SHP77 (cell line): ENCODE measurements around the gene GTF3C1.
A peak's percentile ranks its signal among the peaks of the same experiment; 100 is the strongest.

Source experiments
- DNase-seq, 2 experiments: peaks; one replicate each; lab custom pipeline; 2025; lab: John Stamatoyannopoulos, UW

The GTF3C1 gene

DNA sequence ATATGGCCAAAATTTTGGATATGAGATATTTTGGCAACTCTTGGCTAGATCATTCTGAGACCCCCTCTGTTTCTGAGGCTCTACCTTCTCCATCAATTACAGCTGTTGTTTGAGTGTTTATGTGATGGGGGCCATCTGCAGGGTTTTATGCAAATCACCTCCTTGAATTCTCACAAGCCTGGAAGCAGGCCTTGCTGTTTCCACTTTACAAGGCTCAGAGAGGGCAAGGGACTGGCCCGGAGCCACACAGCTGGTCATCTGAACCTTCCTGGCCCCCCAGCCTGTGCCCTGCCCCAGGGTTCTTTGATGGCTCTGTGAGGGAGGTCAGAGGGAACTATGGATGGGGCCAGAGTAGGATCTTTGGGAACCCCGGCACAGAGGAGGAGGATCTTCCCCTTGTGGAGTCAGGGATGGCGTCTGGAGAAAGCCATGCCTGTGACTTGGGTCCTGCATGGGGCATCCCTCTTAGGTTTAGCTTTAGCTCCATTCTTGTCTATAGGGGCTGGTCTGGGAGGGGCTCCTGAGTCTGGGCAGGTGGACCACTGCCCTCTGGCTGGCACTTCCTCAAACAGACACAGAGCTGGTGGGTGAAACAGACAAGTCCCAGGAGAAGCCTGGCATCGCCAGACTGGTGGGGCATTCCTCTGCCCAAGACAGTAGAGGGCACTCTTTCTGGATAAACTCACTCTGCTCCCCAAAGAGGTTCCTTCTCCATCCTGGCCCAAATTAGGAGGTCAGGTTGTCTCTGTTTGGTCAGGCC lies 121.5 kb downstream of the GTF3C1 start:
- no peak for DNase-seq

DNA sequence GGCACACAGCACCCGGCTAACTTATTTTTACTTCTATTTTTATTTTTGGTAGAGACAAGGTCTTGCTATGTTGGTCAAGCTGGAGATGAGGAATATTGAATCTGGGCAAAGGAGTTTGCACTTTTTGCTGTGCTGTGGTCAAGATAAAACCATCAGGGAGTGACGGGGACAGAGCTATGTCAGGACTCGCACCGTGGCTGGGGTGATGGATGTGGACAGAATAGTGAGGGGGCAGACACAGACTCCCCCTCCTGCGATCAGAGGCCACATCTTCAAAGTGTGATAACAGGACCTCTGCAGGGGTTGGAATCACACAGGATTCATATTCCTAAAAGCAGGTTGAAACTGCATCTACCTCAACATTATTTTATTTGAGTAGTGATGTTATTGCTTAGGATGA lies 122.2 kb downstream of the GTF3C1 start:
- no peak for DNase-seq

GRCh38 chr16:27426423-27427408 lies 123.0 kb downstream of the GTF3C1 start:
- DNase-seq: peak; percentile 69 to 91

DNA sequence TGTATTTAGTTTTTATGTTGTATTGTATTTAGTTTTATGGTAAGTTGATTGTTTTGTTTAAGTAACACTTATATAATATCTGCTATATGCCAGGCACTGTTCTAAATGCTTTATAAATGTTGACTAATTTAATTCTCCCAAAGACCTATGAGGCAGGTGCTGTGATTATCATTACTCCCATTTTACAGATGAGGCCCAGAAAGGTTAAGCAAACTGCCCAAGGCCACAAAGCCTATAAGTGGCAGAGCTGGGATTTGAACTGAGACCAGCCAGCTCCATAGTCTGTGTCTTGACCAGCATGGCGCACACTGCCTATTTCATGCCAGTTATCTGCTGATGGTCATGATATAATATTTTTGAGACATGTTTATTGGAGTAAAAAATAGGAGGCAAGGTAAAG lies 123.8 kb downstream of the GTF3C1 start:
- DNase-seq: no peak

DNA sequence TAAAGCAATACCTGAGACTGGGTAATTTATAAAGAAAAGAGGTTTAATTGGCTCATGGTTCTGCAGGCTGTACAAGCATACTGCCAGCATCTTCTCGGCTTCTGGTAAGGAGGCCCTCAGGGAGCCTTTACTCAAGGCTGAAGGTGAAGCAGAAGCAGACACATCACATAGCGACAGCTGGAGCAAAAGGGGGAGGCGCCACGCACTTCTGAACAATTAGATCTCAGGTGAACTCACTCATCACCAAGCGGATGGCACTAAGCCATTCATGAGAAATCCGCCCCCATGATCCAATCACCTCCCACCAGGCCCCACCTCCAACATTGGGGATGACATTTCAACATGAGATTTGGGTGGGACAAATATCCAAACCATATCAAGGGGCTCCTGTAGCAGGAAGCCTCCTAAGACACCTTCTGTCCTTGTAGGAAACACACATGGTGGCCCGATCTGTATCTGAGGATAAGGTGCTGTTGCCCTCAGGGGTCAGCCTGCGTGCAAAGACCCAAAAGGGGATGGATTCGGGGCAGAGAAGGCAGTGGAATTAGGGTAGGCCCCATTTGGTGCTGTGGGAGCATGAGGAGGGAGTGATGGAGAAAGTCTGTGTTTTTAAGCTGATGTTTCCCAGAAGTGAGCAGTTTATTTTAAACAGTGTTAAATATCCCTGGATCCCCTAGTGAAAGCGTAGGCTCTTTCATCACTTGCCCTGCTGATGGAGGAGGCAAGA lies 124.8 kb downstream of the GTF3C1 start:
- no peak for DNase-seq

DNA sequence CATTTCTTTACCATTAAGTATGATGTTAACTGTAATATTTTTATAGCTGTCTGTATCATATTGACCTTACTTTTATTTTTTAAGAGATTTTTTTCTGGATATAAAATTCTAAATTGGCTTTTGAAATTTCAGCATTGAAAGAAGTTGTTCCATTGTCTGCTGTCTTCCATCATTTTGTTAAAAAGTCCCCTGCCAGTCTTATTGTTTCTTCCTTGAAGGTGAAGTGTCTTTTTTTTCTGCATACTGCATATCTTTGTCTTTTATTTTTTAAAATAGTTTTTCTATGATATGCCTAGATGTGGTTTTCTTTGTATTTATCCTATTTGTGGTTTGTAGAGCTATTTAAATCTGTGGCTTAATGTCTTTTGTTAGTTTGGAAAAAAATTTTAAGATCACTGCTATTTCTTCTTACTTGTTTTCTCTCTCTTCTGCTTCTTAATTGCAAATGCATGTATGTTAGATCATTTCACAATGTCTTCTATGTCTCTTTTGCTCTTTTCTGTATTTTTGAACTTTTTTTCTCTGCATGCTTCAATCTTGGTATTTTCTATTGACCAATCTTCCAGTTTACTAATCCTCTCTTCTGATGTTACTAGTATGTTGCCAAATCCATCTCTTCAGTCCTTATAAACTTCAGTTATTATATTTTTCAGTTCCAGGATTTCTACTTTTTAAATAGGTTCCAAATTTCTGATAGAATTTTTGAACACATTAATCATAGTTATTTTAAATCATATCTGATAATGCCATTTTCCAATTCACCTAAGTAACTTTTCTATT lies 127.6 kb downstream of the GTF3C1 start:
- no peak for DNase-seq

GRCh38 chr16:27417047-27417671 lies 132.6 kb downstream of the GTF3C1 start:
- DNase-seq: no peak

DNA sequence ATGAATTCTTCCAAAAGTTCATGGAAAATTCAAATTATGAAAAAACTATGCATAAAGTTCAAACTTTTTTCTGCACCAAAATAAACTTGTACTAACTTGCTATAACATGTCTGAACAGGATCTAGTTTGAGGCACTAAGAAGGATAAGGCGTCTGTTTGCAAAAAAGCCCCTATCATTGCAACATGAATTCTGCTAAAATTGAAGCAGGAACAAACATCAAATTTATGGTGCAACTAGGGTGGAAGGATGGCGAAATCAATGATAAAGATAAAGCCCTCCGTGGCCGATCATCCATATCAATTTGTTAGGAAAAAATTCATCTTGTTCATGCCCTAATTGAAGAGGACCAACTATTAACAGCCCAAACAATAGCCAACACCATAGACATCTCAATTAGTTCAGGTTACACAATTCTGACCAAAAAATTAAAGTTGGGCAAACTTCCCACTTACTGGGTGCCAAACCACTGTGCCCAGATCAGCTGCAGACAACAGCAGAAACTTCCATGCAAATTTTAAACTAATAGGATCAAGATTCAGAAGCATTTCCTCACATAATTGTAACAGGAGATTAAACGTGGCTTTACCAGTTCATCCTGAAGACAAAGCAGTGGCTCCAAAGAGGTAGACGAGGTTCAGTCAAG lies 134.8 kb downstream of the GTF3C1 start:
- no peak for DNase-seq

DNA sequence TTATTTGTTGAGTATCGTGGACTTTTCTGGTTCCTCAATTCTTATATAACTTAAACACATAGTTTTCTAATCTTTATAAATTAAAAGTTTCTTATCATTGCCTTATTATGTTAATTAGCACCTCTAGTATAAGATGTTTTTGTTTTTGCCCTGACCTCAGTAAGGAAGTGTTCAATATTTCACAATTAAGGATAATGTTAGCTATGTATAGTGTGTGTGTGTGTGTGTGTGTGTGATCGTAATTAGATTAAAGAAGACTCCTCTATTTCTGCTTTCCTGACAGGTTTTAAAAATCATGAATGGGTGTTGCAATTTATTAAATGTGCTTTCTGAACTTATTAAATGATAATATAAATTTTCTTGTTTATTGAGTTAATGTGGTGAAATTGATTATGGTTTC lies 135.8 kb downstream of the GTF3C1 start:
- DNase-seq: no peak

DNA sequence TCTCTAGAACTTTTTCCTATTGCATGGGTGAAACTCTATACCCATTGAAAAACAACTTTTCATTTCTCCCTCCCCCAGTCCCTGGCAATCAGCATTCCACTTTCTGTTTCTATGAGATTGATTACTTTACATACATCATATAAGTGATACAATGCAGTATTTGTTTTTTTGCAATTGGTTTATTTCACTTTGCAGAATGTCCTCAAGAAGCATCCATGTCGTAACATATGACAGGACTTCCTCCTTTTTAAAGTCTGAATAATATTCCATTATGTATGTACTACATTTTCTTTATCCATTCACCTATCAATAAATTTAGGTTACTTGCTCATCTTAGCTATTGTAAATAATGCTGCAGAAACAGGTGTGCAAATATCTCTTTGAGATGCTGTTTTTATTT lies 139.0 kb downstream of the GTF3C1 start:
- no peak for DNase-seq
